Prostate gland (tissue), 2 donors: Measurements from ENCODE around the gene ONECUT2. TPM values are rescaled to one million over a fixed set of nuclear protein-coding genes. Genes with fewer than 3 reads are reported as not detected.
"Not testable (repeated sequence)": the region's sequence is repeated elsewhere in the genome, so short reads cannot be mapped to it uniquely, and the experiment has no call there.

ENCODE experiments used
- DNase-seq: peaks from one replicate; pipeline ENCODE4 v3.0.0-alpha.2; 2019; ENCODE audit warnings: low spot score
- H3K27ac ChIP-seq, 2 donors: fragments of 200-600 bp; sonication (generic); 2 replicates each; pipeline ENCODE4 v1.5.1; 2017 to 2019
- H3K27me3 ChIP-seq: fragments of 200-600 bp; sonication (generic); replicated peaks from 2 replicates; pipeline ENCODE4 v1.5.1; 2019; ENCODE audit not compliant: insufficient read depth
- H3K36me3 ChIP-seq, 2 donors: fragments of 200-600 bp; sonication (generic); 1 replicate in 1 of 2; 2 replicates in 1 of 2; pipeline versions ENCODE4 v1.5.1 to v1.8.1; 2017 to 2019
- H3K4me1 ChIP-seq: fragments of 200-600 bp; sonication (generic); replicated peaks from 2 replicates; pipeline ENCODE4 v1.5.1; 2019
- H3K4me3 ChIP-seq, 2 donors: fragments of 200-600 bp; sonication (generic); 2 replicates each; pipeline ENCODE4 v1.5.1; 2017 to 2019
- H3K9me3 ChIP-seq: fragments of 200-600 bp; sonication (generic); 2 replicates; pipeline ENCODE4 v1.5.1; 2017
- POLR2A ChIP-seq: fragments of 450-650 bp; IDR thresholded peaks from one replicate; pipeline ENCODE4 v1.6.1; 2016; ENCODE audit warnings: antibody characterized with exemption, mild to moderate bottlenecking
- POLR2AphosphoS5 ChIP-seq: sonication (generic); formaldehyde crosslinking; IDR thresholded peaks from one replicate; pipeline ENCODE4 v1.6.1; 2017; ENCODE audit warnings: antibody characterized with exemption
- WGBS: methylation state at CpG from one replicate; pipeline ENCODE4 v1.1.5; 2018; 5-methylcytosine and 5-hydroxymethylcytosine counted together
- intact Hi-C: fragments of 100-400 bp; cut with DNase I; formaldehyde crosslinking; loops from one replicate; pipeline ENCODE4 v1.14.2; 2022
- total RNA-seq, 2 donors: library from RNA; depleted of rRNA; stranded (reverse); fragments of >200 nt; gene quantifications; one replicate each; pipeline ENCODE4 v1.1.0, GENCODE V29; 2016
- TF ChIP-seq, protein P1 (sequence below), 4 experiments: fragments of 200-600 bp in 2 of 4; fragments of 450-650 bp in 2 of 4; sonication (generic) in 2 of 4; IDR thresholded peaks; 1 replicate in 3 of 4; 2 replicates in 1 of 4; pipeline ENCODE4 v1.5.1; 2016 to 2019; ENCODE audit warnings: antibody characterized with exemption in 4 of 4, mild to moderate bottlenecking in 2 of 4, moderate library complexity in 2 of 4

Gene ONECUT2
- under 1 TPM; 0.09 to 0.45 TPM for total RNA-seq

DNA sequence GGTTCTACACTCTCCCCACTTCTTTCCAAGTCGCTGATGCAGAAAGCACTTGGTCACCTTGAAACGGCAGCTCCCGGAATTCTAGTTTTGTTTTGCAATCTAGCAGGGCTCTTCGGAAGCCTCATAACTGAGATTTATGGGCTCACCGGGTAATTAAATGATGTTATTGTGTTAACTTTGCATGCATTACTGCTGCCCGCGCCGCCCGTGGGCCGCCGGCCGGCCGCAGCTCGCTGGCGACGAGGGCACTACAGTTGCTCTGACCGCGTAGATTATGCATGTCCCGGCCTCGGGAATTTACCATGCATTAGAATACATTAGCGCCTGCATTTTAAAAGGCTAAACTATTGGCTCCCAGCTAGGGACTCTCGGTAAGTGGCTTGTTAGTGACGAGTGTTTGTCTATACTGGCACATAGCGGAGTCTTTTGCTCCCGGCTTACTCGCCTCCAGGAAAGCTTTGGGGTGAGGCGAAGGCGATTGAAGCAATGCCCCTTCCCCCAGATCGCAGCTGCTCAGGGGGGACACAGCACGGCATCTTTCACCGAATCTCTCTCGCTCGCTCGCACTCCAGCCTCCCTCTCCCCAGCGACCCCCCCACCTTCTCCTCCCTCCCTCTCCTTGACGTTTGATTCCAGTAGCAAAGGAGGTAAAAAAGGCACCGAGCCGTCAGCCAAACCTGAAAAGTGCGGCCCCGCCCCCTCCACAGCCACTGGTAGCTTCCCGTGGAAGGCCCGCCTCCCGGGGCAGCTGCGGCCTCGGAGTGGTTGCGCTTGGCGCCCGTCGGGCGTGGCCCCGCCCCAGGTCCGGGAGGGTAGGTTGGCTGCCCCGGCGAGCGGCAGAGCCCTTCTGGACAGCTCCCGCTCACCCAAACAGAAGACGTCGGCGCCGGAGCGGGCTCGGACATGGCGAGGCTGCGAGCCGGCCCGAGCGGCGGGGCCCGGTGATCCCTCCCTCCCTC lies at the start of gene ONECUT2:
TSS of gene ONECUT2 (plus strand) at position 839 of the 959 bp plus-strand sequence. CDS start 343 bp downstream, outside the sequence.
- intact Hi-C loops = no loop called here
- peak; percentile 85 for DNase-seq
- peaks cover 4% of the 10 kb centered on the region for H3K4me1 ChIP-seq
- TF ChIP-seq, protein P1, sequence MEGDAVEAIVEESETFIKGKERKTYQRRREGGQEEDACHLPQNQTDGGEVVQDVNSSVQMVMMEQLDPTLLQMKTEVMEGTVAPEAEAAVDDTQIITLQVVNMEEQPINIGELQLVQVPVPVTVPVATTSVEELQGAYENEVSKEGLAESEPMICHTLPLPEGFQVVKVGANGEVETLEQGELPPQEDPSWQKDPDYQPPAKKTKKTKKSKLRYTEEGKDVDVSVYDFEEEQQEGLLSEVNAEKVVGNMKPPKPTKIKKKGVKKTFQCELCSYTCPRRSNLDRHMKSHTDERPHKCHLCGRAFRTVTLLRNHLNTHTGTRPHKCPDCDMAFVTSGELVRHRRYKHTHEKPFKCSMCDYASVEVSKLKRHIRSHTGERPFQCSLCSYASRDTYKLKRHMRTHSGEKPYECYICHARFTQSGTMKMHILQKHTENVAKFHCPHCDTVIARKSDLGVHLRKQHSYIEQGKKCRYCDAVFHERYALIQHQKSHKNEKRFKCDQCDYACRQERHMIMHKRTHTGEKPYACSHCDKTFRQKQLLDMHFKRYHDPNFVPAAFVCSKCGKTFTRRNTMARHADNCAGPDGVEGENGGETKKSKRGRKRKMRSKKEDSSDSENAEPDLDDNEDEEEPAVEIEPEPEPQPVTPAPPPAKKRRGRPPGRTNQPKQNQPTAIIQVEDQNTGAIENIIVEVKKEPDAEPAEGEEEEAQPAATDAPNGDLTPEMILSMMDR (IDR thresholded peaks at IDR 0.05) = no peak
- peak; percentile 50 for TF ChIP-seq POLR2AphosphoS5
- no peak for TF ChIP-seq POLR2A
- WGBS = under 1% methylated on average over 65 of the region's 69 CpGs
- no peak within 1 kb of the TSS for H3K27ac ChIP-seq
- H3K9me3 ChIP-seq = no peaks in the 10 kb centered on the region
- peaks cover 47% of the 10 kb centered on the region for H3K27me3 ChIP-seq
- H3K36me3 ChIP-seq = no peaks in the 10 kb centered on the region
- peak within 1 kb of the TSS; percentile 14 to 40 for H3K4me3 ChIP-seq

DNA sequence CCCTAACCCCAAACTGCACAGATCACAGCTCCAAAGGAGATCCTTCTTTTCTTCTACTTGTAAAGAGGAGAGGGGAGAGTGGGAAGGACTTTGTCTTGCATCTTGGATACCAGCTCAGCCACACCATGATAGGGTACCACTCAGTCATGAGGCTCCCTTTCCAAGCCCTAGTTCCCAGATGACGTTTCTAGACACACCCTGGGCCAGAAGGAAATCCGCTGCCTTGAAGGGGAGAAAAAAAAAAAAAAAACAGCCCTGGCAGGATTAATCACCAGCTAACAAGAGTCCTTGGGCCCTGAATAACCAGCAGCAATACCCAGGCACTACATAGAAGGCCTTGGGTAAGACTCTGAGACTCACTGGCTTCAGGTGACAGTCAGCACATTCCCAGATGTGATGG lies 45.9 kb upstream of the ONECUT2 start:
- Histone ChIP-seq H3K27me3 (no peaks in the 10 kb centered on the region), H3K36me3 (no peaks in the 10 kb centered on the region), H3K4me1 (no peaks in the 10 kb centered on the region), H3K4me3 (no peak overlapping the region), H3K9me3 (no peaks in the 10 kb centered on the region), H3K27ac (no peak overlapping the region)
- TF ChIP-seq, protein P1 (IDR thresholded peaks at IDR 0.05) = no peak
- no peak for TF ChIP-seq POLR2AphosphoS5
- TF ChIP-seq POLR2A = no peak
- intact Hi-C loops = no loop called here
- 60% methylated on average over 2 of the region's 2 CpGs for WGBS
- no peak for DNase-seq

DNA sequence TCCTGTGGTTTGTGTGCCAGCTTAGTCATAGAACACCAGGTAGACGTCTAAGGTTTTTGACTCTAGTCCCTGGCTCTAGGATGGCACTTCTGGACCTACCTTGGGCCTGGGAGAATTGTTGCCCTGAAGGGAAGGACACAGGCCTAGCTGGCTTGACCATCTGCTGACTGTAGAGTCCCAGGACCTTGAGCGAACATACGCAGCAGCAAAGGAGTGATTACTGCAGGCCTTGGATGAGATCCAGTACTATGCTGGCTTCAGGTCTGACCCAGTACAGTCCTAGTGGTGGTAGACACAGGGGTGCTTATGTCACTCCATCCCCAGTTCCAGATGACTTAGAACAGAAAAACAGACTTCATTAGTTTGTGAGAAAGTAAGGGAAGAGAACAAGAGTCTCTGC lies 45.1 kb upstream of the ONECUT2 start:
- WGBS = 56% methylated on average over 3 of the region's 3 CpGs
- TF ChIP-seq, protein P1 (IDR thresholded peaks at IDR 0.05) = no peak
- no peak for TF ChIP-seq POLR2AphosphoS5
- no peak for TF ChIP-seq POLR2A

DNA sequence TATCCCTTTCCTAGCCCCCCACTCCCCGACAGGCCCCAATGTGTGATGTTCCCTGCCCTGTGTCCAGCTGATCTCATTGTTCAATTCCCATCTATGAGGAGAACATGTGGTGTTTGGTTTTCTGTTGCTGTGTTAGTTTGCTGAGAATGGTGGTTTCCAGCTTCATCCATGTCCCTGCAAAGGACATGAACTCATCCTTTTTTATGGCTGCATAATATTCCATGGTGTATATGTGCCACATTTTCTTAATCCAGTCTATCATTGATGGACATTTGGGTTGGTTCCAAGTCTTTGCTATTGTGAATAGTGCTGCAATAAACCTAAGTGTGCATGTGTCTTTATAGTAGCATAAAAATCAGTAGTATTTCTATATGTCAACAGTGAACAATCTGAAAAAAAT lies 40.4 kb upstream of the ONECUT2 start:
- DNase-seq, H3K36me3 ChIP-seq, H3K9me3 ChIP-seq, H3K4me1 ChIP-seq, H3K27me3 ChIP-seq, intact Hi-C loops, H3K27ac ChIP-seq, H3K4me3 ChIP-seq: not testable (repeated sequence)
- 96% methylated on average over 1 of the region's 1 CpG for WGBS

More for the DNA sequence above, 45.1 kb upstream of the ONECUT2 start:
- no peak for DNase-seq
- Histone ChIP-seq H3K9me3 (no peaks in the 10 kb centered on the region), H3K27ac (no peak overlapping the region), H3K4me1 (no peaks in the 10 kb centered on the region), H3K36me3 (no peaks in the 10 kb centered on the region), H3K4me3 (no peak overlapping the region), H3K27me3 (no peaks in the 10 kb centered on the region)
- intact Hi-C loops = no loop called here

DNA sequence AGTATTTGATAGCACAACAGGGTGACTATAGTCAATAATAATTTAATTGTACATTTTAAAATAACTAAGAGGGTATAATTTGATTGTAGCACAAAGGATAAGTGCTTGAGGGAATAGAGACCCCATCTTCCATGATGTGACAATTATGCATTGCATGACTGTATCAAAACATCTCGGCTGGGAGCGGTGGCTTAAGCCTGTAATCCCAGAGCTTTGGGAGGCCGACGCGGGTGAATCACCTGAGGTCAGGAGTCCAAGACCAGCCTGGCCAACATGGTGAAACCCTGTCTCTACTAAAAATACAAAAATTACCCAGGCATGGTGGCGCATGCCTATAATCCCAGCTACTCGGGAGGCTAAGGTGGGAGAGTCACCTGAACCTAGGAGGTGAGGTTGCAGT lies 38.3 kb upstream of the ONECUT2 start:
- H3K36me3 ChIP-seq, H3K4me1 ChIP-seq, H3K9me3 ChIP-seq, H3K27ac ChIP-seq, H3K27me3 ChIP-seq, intact Hi-C loops, H3K4me3 ChIP-seq, DNase-seq: not testable (repeated sequence)
- WGBS = 95% methylated on average over 7 of the region's 7 CpGs
